CD14-positive monocyte (primary cell): ENCODE data around the gene MTA1. TPM values are rescaled to one million over a fixed set of nuclear protein-coding genes. Genes with fewer than 3 reads are reported as not detected.

Experiments used
- DNase-seq, 3 donors: peaks; one replicate each; pipeline ENCODE4 v3.0.0-alpha.2; 2011 to 2022
- H2AFZ ChIP-seq: 2 replicates; pipeline ENCODE4 v1.6.0; 2012; ENCODE audit warnings: mild to moderate bottlenecking, low read depth, low read length, inconsistent platforms; ENCODE audit not compliant: insufficient read depth, poor library complexity, severe bottlenecking
- H3K27ac ChIP-seq, 2 donors: 1 replicate in 1 of 2; 2 replicates in 1 of 2; pipeline ENCODE4 v1.5.1; 2012 to 2013; ENCODE audit warnings: low read length in 2 of 2, control low read depth in 1 of 2, inconsistent platforms in 1 of 2, low read depth in 1 of 2, mild to moderate bottlenecking in 1 of 2
- H3K27me3 ChIP-seq, 2 donors: one replicate each; pipeline versions ENCODE4 v1.6.0 to v1.6.1; 2011 to 2013; ENCODE audit warnings: low read length in 2 of 2; ENCODE audit not compliant: control insufficient read depth in 2 of 2, insufficient read depth in 2 of 2
- H3K36me3 ChIP-seq, 2 donors: replicated peaks in 1 of 2; 1 replicate in 1 of 2; 2 replicates in 1 of 2; pipeline versions ENCODE4 v1.5.1 to v1.6.1; 2012 to 2013; ENCODE audit warnings: low read length in 2 of 2, control low read depth in 1 of 2, inconsistent platforms in 1 of 2, mild to moderate bottlenecking in 1 of 2; ENCODE audit not compliant: insufficient read depth in 2 of 2, control insufficient read depth in 1 of 2
- H3K4me1 ChIP-seq, 2 donors: 1 replicate in 1 of 2; 2 replicates in 1 of 2; pipeline versions ENCODE4 v1.5.1 to v1.6.1; 2012 to 2013; ENCODE audit warnings: low read length in 2 of 2, control low read depth in 1 of 2, inconsistent platforms in 1 of 2, mild to moderate bottlenecking in 1 of 2, moderate library complexity in 1 of 2; ENCODE audit not compliant: insufficient read depth in 2 of 2, control insufficient read depth in 1 of 2
- H3K4me2 ChIP-seq: replicated peaks from 2 replicates; pipeline ENCODE3; 2012; ENCODE audit warnings: low read length, moderate library complexity, mild to moderate bottlenecking; ENCODE audit not compliant: poor library complexity, severe bottlenecking; ENCODE audit errors: extremely low read depth
- H3K4me3 ChIP-seq, 3 experiments: fragments of 200-600 bp in 1 of 3; sonication (generic) in 1 of 3; replicated peaks in 1 of 3; 1 replicate in 2 of 3; 2 replicates in 1 of 3; pipeline ENCODE4 v1.5.1; 2011 to 2013; ENCODE audit warnings: low read length in 3 of 3, mild to moderate bottlenecking in 3 of 3, control low read depth in 2 of 3, low read depth in 2 of 3, inconsistent platforms in 1 of 3, moderate library complexity in 1 of 3
- H3K79me2 ChIP-seq: 2 replicates; pipeline ENCODE4 v1.6.0; 2012; ENCODE audit warnings: mild to moderate bottlenecking, control low read depth, inconsistent platforms, low read length, moderate library complexity; ENCODE audit not compliant: insufficient read depth
- H3K9ac ChIP-seq: 2 replicates; pipeline ENCODE4 v1.6.0; 2017; ENCODE audit warnings: low read length, mild to moderate bottlenecking; ENCODE audit not compliant: insufficient read depth, poor library complexity, severe bottlenecking
- H3K9me3 ChIP-seq, 2 donors: replicated peaks in 1 of 2; 1 replicate in 1 of 2; 2 replicates in 1 of 2; pipeline versions ENCODE4 v1.5.1 to v1.6.1; 2012 to 2013; ENCODE audit warnings: low read length in 2 of 2, control low read depth in 1 of 2; ENCODE audit not compliant: control insufficient read depth in 1 of 2, insufficient read depth in 1 of 2
- H4K20me1 ChIP-seq: 2 replicates; pipeline ENCODE4 v1.6.0; 2012; ENCODE audit warnings: mild to moderate bottlenecking, low read length, control low read depth, moderate library complexity; ENCODE audit not compliant: insufficient read depth
- H3K27ac Mint-ChIP-seq, 7 donors: one replicate each; pipeline ENCODE4 v1.8.0; 2020; ENCODE audit warnings: mild to moderate bottlenecking in 7 of 7, mixed read lengths in 7 of 7, moderate library complexity in 6 of 7, inconsistent platforms in 2 of 7
- H3K27me3 Mint-ChIP-seq, 3 donors: one replicate each; pipeline ENCODE4 v1.8.0; 2021 to 2022; ENCODE audit warnings: low read depth in 3 of 3, mild to moderate bottlenecking in 3 of 3, mixed read lengths in 3 of 3, moderate library complexity in 3 of 3, inconsistent platforms in 1 of 3
- H3K36me3 Mint-ChIP-seq, 2 donors: one replicate each; pipeline ENCODE4 v1.8.0; 2020; ENCODE audit warnings: mixed read lengths in 2 of 2, inconsistent platforms in 1 of 2, mild to moderate bottlenecking in 1 of 2
- H3K4me1 Mint-ChIP-seq: one replicate; pipeline ENCODE4 v1.8.0; 2020; ENCODE audit warnings: mild to moderate bottlenecking, mixed read lengths
- H3K4me3 Mint-ChIP-seq, 2 donors: one replicate each; pipeline ENCODE4 v1.8.0; 2020; ENCODE audit warnings: mild to moderate bottlenecking in 2 of 2, mixed read lengths in 2 of 2, moderate library complexity in 1 of 2
- H3K9me3 Mint-ChIP-seq, 7 donors: one replicate each; pipeline ENCODE4 v1.8.0; 2020 to 2022; ENCODE audit warnings: mixed read lengths in 7 of 7, mild to moderate bottlenecking in 6 of 7, moderate library complexity in 6 of 7, inconsistent platforms in 2 of 7
- WGBS: methylation state at CpG from one replicate; pipeline ENCODE4 v1.1.5; 2013; ENCODE audit warnings: missing lambda C conversion rate; ENCODE audit not compliant: insufficient coverage; 5-methylcytosine and 5-hydroxymethylcytosine counted together
- intact Hi-C, 2 donors: fragments of 100-400 bp; cut with micrococcal nuclease; formaldehyde crosslinking; loops; one replicate each; pipeline versions ENCODE4 v1.15.0 to v1.15.1; 2023
- polyA plus RNA-seq, 3 donors: library from polyadenylated mRNA; depleted of rRNA in 1 of 3; unstranded in 2 of 3; stranded (reverse) in 1 of 3; fragments of 300-500 nt in 2 of 3; fragments of >200 nt in 1 of 3; fragmentation: Illumina TruSeq in 2 of 3; gene quantifications; 1 replicate in 2 of 3; 2 replicates in 1 of 3; pipeline ENCODE4 v1.2.3, GENCODE V29; 2012 to 2021
- TF ChIP-seq, protein P1 (sequence below): fragments of 200-600 bp; IDR thresholded peaks from one replicate; pipeline ENCODE4 v1.8.0; 2022; ENCODE audit warnings: antibody characterized with exemption, mild to moderate bottlenecking

Gene MTA1
- polyA plus RNA-seq, 3 donors, result 0.91 to 102 (median 2.0) TPM

DNA sequence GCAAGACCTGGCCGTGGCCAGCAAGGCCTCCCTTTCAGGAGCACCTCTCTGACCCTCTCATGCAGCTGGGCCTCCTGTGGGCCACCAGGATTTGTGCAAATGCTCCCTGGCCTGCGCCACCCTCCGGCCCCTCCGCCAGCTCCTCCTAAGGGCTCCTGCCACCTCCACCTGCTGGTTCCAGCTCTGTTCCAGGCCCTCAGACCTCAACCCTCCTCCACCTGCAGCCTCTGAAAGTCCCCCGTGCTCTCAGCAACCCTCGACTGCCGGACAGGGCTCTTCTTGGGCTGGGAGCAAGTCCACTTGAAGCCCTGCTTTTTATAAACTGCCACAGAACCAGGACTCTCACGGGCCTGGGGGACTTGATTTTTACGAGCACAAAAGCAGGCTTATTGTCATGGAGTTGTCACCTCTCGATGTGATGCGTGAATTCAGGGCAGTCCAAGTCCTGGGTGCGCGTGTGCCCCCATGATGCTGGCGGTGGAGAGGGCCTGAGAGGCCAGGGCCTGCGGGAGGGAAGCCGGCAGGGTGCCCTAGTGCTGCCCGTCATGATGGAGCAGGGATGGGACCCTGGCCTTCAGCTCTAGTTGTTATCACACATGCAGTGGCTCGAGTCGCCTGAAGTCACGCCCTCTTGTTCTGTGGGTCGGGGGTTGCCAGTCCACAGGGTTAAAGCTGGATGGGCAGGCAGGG is 80.6 kb downstream of the MTA1 start:
- peaks cover 3 to 14% of the 10 kb centered on the region in 2 donors for H3K36me3 ChIP-seq
- peaks cover 2 to 17% of the 10 kb centered on the region in 2 donors for H3K36me3 Mint-ChIP-seq
- H3K27ac Mint-ChIP-seq, result peak overlapping the region in 1 of 7 donors; percentile 35
- no peak overlapping the region for H3K4me2 ChIP-seq
- H3K9ac ChIP-seq, result no peak overlapping the region
- peaks cover 6 to 9% (median 9%) of the 10 kb centered on the region in 3 donors for H3K27me3 Mint-ChIP-seq
- no peaks in the 10 kb centered on the region for H3K4me1 Mint-ChIP-seq
- H3K4me3 ChIP-seq, result no peak overlapping the region
- TF ChIP-seq, protein P1, sequence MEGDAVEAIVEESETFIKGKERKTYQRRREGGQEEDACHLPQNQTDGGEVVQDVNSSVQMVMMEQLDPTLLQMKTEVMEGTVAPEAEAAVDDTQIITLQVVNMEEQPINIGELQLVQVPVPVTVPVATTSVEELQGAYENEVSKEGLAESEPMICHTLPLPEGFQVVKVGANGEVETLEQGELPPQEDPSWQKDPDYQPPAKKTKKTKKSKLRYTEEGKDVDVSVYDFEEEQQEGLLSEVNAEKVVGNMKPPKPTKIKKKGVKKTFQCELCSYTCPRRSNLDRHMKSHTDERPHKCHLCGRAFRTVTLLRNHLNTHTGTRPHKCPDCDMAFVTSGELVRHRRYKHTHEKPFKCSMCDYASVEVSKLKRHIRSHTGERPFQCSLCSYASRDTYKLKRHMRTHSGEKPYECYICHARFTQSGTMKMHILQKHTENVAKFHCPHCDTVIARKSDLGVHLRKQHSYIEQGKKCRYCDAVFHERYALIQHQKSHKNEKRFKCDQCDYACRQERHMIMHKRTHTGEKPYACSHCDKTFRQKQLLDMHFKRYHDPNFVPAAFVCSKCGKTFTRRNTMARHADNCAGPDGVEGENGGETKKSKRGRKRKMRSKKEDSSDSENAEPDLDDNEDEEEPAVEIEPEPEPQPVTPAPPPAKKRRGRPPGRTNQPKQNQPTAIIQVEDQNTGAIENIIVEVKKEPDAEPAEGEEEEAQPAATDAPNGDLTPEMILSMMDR, result no peak
- H3K4me3 Mint-ChIP-seq, result no peak overlapping the region
- H3K9me3 ChIP-seq, result no peaks in the 10 kb centered on the region
- 92% methylated on average over 20 of the region's 21 CpGs for WGBS
- H2AFZ ChIP-seq, result no peak overlapping the region
- no peaks in the 10 kb centered on the region for H3K9me3 Mint-ChIP-seq
- no peak for DNase-seq
- no peaks in the 10 kb centered on the region for H3K79me2 ChIP-seq
- H3K27me3 ChIP-seq, result no peaks in the 10 kb centered on the region
- no peaks in the 10 kb centered on the region for H4K20me1 ChIP-seq
- intact Hi-C loops, result no loop called here
- H3K4me1 ChIP-seq, result no peaks in the 10 kb centered on the region
- H3K27ac ChIP-seq, result no peak overlapping the region

DNA sequence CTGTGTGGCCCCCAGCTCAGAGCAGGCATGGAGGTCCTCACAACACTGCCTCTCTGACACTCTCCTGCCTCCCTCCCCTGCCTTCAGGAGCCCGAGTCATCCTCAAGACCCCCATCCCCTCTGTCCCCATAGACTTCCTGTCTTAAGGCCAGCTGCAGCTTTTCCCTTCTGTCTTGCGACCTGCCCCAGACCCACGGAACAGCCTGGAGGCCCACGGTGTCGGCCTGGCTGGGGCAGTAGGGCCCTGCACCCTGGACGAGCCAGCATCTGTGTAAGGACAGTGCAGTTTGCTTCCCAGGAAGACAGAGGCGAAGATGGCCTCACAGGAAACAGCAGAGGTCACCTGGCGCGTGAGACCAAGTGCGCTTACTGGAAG is 81.1 kb downstream of the MTA1 start:
- DNase-seq, result no peak
- intact Hi-C loops, result no loop called here
- H3K27ac ChIP-seq, result no peak overlapping the region
- H3K4me2 ChIP-seq, result no peak overlapping the region
- peaks cover 2 to 17% of the 10 kb centered on the region in 2 donors for H3K36me3 Mint-ChIP-seq
- no peaks in the 10 kb centered on the region for H3K27me3 ChIP-seq
- H3K4me3 ChIP-seq, result no peak overlapping the region
- peaks cover 6 to 9% (median 9%) of the 10 kb centered on the region in 3 donors for H3K27me3 Mint-ChIP-seq
- H3K4me1 ChIP-seq, result no peaks in the 10 kb centered on the region
- H2AFZ ChIP-seq, result no peak overlapping the region
- no peaks in the 10 kb centered on the region for H3K4me1 Mint-ChIP-seq
- H3K9me3 ChIP-seq, result no peaks in the 10 kb centered on the region
- 59% methylated on average over 10 of the region's 10 CpGs for WGBS
- no peak overlapping the region for H3K9ac ChIP-seq
- no peaks in the 10 kb centered on the region for H3K9me3 Mint-ChIP-seq
- TF ChIP-seq, protein P1, result no peak
- no peaks in the 10 kb centered on the region for H3K79me2 ChIP-seq
- no peak overlapping the region for H3K27ac Mint-ChIP-seq
- H3K36me3 ChIP-seq, result peaks cover 3 to 14% of the 10 kb centered on the region in 2 donors
- H4K20me1 ChIP-seq, result no peaks in the 10 kb centered on the region
- H3K4me3 Mint-ChIP-seq, result no peak overlapping the region
